Adrenal gland (tissue), 5 donors: ENCODE results near the gene APOLD1.

Experiments
- POLR2A ChIP-seq, 2 donors: fragments of 450-650 bp; IDR thresholded peaks; one replicate each; pipeline ENCODE4 v1.6.1; 2017; ENCODE audit warnings: antibody characterized with exemption in 2 of 2, mild to moderate bottlenecking in 2 of 2, moderate library complexity in 1 of 2
- TF ChIP-seq, protein P1 (sequence below), 6 experiments: fragments of 450-650 bp in 4 of 6; fragments of 200-600 bp in 2 of 6; sonication (generic) in 1 of 6; IDR thresholded peaks; 1 replicate in 5 of 6; 2 replicates in 1 of 6; pipeline versions ENCODE4 v1.5.1 to v1.8.0; 2016 to 2021; ENCODE audit warnings: antibody characterized with exemption in 6 of 6, mild to moderate bottlenecking in 2 of 6, moderate library complexity in 1 of 6
- donor health status: DM: no; HTN: no; CAD: no.

DNA sequence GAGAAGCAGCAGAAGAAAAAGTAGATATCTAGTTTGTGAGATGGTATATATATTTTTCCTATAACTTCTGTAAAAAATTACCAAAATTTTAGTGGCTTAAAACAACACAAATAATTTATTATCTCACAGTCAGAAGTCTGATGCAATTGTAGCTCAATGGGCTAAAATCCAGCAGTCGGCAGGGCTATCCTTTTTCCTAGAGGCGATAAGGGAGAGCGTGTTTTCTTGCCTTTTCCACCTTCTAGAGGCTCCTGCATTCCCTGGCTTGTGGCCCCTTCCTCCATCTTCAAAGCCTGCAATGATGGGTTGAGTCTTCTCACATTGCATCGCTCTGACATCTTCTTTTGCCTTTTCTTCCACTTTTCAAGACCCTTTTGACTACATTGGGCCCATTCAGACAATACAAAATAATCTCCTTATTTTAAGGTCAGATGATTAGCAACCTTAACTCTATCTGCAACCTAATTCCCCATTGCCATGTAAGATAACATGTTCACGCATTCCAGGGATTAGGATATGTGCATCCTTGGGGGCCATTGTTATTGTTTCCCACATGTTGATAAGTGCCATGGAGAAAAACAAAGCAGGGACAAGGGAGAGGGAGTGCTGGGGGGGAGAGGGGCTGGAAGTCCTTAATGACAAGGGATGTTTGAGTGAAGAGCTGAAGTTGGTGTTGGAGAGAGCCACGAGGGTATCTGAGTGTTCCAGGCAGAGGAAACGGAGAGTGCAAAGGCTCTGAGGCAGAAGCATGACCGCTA lies 13.9 kb downstream of the APOLD1 start:
- no peak for TF ChIP-seq POLR2A (IDR thresholded peaks at IDR 0.05)
- TF ChIP-seq, protein P1, sequence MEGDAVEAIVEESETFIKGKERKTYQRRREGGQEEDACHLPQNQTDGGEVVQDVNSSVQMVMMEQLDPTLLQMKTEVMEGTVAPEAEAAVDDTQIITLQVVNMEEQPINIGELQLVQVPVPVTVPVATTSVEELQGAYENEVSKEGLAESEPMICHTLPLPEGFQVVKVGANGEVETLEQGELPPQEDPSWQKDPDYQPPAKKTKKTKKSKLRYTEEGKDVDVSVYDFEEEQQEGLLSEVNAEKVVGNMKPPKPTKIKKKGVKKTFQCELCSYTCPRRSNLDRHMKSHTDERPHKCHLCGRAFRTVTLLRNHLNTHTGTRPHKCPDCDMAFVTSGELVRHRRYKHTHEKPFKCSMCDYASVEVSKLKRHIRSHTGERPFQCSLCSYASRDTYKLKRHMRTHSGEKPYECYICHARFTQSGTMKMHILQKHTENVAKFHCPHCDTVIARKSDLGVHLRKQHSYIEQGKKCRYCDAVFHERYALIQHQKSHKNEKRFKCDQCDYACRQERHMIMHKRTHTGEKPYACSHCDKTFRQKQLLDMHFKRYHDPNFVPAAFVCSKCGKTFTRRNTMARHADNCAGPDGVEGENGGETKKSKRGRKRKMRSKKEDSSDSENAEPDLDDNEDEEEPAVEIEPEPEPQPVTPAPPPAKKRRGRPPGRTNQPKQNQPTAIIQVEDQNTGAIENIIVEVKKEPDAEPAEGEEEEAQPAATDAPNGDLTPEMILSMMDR (IDR thresholded peaks at IDR 0.05): no peak
